B cell (primary cell): ENCODE results near the gene RIMKLB.

ENCODE experiments used
- CTCF ChIP-seq: fragments of 200-600 bp; IDR thresholded peaks from one replicate; pipeline ENCODE4 v1.8.0; 2022; ENCODE audit warnings: antibody characterized with exemption, mild to moderate bottlenecking
- EZH2 ChIP-seq: IDR thresholded peaks from 2 replicates; pipeline ENCODE4 v1.6.1; 2012; ENCODE audit warnings: borderline replicate concordance, low read depth, mild to moderate bottlenecking, moderate library complexity, low read length; ENCODE audit not compliant: insufficient read depth, poor library complexity, severe bottlenecking

GRCh38 chr12:8828257-8829124, 130.7 kb downstream of the RIMKLB start:
- TF ChIP-seq CTCF = no peak
- TF ChIP-seq EZH2 = no peak
